ENCODE results near the gene AVPR2. TPM values are rescaled to one million over a fixed set of nuclear protein-coding genes. Genes with fewer than 3 reads are reported as not detected.
A peak's percentile ranks its signal among the peaks of the same experiment; 100 is the strongest.

Gene AVPR2
- total and polyA plus RNA-seq, 7 experiments from 2014 or later, result 0.29 TPM; not detected in 6

- no peaks in the 10 kb centered on the region for H3K9me3 Mint-ChIP-seq
- peaks cover 0 to 26% (median 19%) of the 10 kb centered on the region in 7 donors for H3K4me1 Mint-ChIP-seq
- H3K36me3 ChIP-seq (ENCODE audit: control insufficient read depth in 2 of 3, insufficient read depth in 3 of 3, low read length in 3 of 3), result peaks cover 0 to 7% (median 0%) of the 10 kb centered on the region in 3 experiments
- peaks cover 0 to 7% (median 0%) of the 10 kb centered on the region in 5 donors for H3K36me3 Mint-ChIP-seq
- H3K27ac ChIP-seq (ENCODE audit: low read depth, low read length), result no peak overlapping the region
- POLR2A ChIA-PET, result interaction anchor here (21.0 kb wide), 1 partner anchor 12 kb away, joined by 384 read pairs; the partner anchor contains the start of genes ARHGAP4 and NAA10
- CTCF ChIA-PET, result interaction anchor here (1.3 to 2.0 kb wide), 2 partner anchors 8 to 15 kb away, joined by 4 to 8 read pairs; no protein-coding TSS in a partner anchor
- peak overlapping the region in 2 of 9 donors; percentile 28 to 51 for H3K27ac Mint-ChIP-seq
- no peaks in the 10 kb centered on the region for H3K4me1 ChIP-seq (ENCODE audit: control insufficient read depth in 2 of 2, insufficient read depth in 2 of 2, low read length in 2 of 2)
- no peak for DNase-seq
- no peak for ATAC-seq
- intact Hi-C loops (cut with micrococcal nuclease), result no loop called here
- no peak overlapping the region for H3K4me3 ChIP-seq (ENCODE audit: low read length)
- H3K9me3 ChIP-seq (ENCODE audit: control insufficient read depth in 2 of 3, low read length in 3 of 3), result no peaks in the 10 kb centered on the region
- no peak overlapping the region for H3K4me3 Mint-ChIP-seq
- H3K27me3 Mint-ChIP-seq, result no peaks in the 10 kb centered on the region
- H3K27me3 ChIP-seq (ENCODE audit: control insufficient read depth in 2 of 2, insufficient read depth in 2 of 2, low read length in 2 of 2), result no peaks in the 10 kb centered on the region
Observed at GRCh38 chrX:153939573-153939972, 35.1 kb downstream of the AVPR2 start.

- Mint-ChIP-seq H3K27ac (peak overlapping the region in 8 of 9 donors; percentile 61 to 86 (median 78)), H3K4me3 (peak overlapping the region; percentile 66 to 83 (median 73)), H3K36me3 (peaks cover 0 to 7% (median 0%) of the 10 kb centered on the region in 5 donors), H3K4me1 (peaks cover 0 to 25% (median 17%) of the 10 kb centered on the region in 7 donors), H3K9me3 (no peaks in the 10 kb centered on the region), H3K27me3 (no peaks in the 10 kb centered on the region)
- intact Hi-C loops (cut with micrococcal nuclease), result no loop called here
- no peaks in the 10 kb centered on the region for H3K4me1 ChIP-seq (ENCODE audit: control insufficient read depth in 2 of 2, insufficient read depth in 2 of 2, low read length in 2 of 2)
- DNase-seq (no peak), ATAC-seq (no peak)
- peaks cover 0 to 7% (median 0%) of the 10 kb centered on the region in 3 experiments for H3K36me3 ChIP-seq (ENCODE audit: control insufficient read depth in 2 of 3, insufficient read depth in 3 of 3, low read length in 3 of 3)
- no peaks in the 10 kb centered on the region for H3K9me3 ChIP-seq (ENCODE audit: control insufficient read depth in 2 of 3, low read length in 3 of 3)
- ChIA-PET CTCF (no interaction called here), POLR2A (interaction anchor here (0.6 to 21.0 kb wide), 2 partner anchors 14 to 147 kb away, joined by 3 to 384 read pairs; partner anchors contain the start of genes ARHGAP4, IDH3G, NAA10 and SSR4)
- peak overlapping the region; percentile 48 for H3K27ac ChIP-seq (ENCODE audit: low read depth, low read length)
- no peak overlapping the region for H3K4me3 ChIP-seq (ENCODE audit: low read length)
- no peaks in the 10 kb centered on the region for H3K27me3 ChIP-seq (ENCODE audit: control insufficient read depth in 2 of 2, insufficient read depth in 2 of 2, low read length in 2 of 2)
Observed at GRCh38 chrX:153941336-153942252, 37.1 kb downstream of the AVPR2 start.

- peaks cover 6 to 39% (median 19%) of the 10 kb centered on the region in 7 donors for H3K4me1 Mint-ChIP-seq
- no peaks in the 10 kb centered on the region for H3K9me3 ChIP-seq (ENCODE audit: control insufficient read depth in 2 of 3, low read length in 3 of 3)
- H3K27ac ChIP-seq (ENCODE audit: low read depth, low read length), result peak within 1 kb of the TSS; percentile 68
- H3K27me3 Mint-ChIP-seq, result no peaks in the 10 kb centered on the region
- peaks cover 3 to 9% of the 10 kb centered on the region in 2 donors for H3K4me1 ChIP-seq (ENCODE audit: control insufficient read depth in 2 of 2, insufficient read depth in 2 of 2, low read length in 2 of 2)
- intact Hi-C loops (cut with micrococcal nuclease), result no loop called here
- H3K36me3 ChIP-seq (ENCODE audit: control insufficient read depth in 2 of 3, insufficient read depth in 3 of 3, low read length in 3 of 3), result peaks cover 0 to 7% (median 0%) of the 10 kb centered on the region in 3 experiments
- CTCF ChIA-PET, result interaction anchor here (1.0 to 10.9 kb wide), 2 partner anchors 9 to 19 kb away, joined by 5 to 168 read pairs; partner anchors contain the start of gene ARHGAP4
- peak within 1 kb of the TSS in 8 of 9 donors; percentile 78 to 92 (median 85) for H3K27ac Mint-ChIP-seq
- H3K36me3 Mint-ChIP-seq, result peaks cover 0 to 10% (median 4%) of the 10 kb centered on the region in 5 donors
- H3K27me3 ChIP-seq (ENCODE audit: control insufficient read depth in 2 of 2, insufficient read depth in 2 of 2, low read length in 2 of 2), result no peaks in the 10 kb centered on the region
- POLR2A ChIA-PET, result interaction anchor here (1.0 to 21.0 kb wide), 3 partner anchors 17 to 37 kb away, joined by 3 to 384 read pairs (median 63); partner anchors contain the start of genes ARHGAP4, HCFC1 and NAA10
- no peaks in the 10 kb centered on the region for H3K9me3 Mint-ChIP-seq
- H3K4me3 ChIP-seq (ENCODE audit: low read length), result peak within 1 kb of the TSS; percentile 39
- ATAC-seq (peak; percentile 67), DNase-seq (peak in 3 of 9 donors; percentile 33 to 49 (median 37))
- H3K4me3 Mint-ChIP-seq, result peak within 1 kb of the TSS; percentile 78 to 92 (median 88)
Observed at GRCh38 chrX:153944140-153944799, 39.8 kb downstream of the AVPR2 start, which contains the start of gene RENBP. Gene RENBP, minus strand, starts transcription at chrX:153944643. Its CDS starts 33 bp downstream, at chrX:153944610.

- Histone ChIP-seq H3K36me3 (ENCODE audit: control insufficient read depth in 2 of 3, insufficient read depth in 3 of 3, low read length in 3 of 3) (peaks cover 0 to 11% (median 0%) of the 10 kb centered on the region in 3 experiments), H3K27me3 (ENCODE audit: control insufficient read depth in 2 of 2, insufficient read depth in 2 of 2, low read length in 2 of 2) (no peaks in the 10 kb centered on the region), H3K4me1 (ENCODE audit: control insufficient read depth in 2 of 2, insufficient read depth in 2 of 2, low read length in 2 of 2) (peaks cover 3 to 9% of the 10 kb centered on the region in 2 donors), H3K9me3 (ENCODE audit: control insufficient read depth in 2 of 3, low read length in 3 of 3) (no peaks in the 10 kb centered on the region), H3K4me3 (ENCODE audit: low read length) (no peak overlapping the region), H3K27ac (ENCODE audit: low read depth, low read length) (peak overlapping the region; percentile 68)
- ChIA-PET POLR2A (interaction anchor here (7.7 to 21.0 kb wide), 2 partner anchors 18 to 24 kb away, joined by 63 to 384 read pairs; partner anchors contain the start of genes ARHGAP4, HCFC1 and NAA10), CTCF (interaction anchor here (0.6 to 10.9 kb wide), 4 partner anchors 9 to 181 kb away, joined by 3 to 168 read pairs (median 4); partner anchors contain the start of gene ARHGAP4)
- H3K27ac Mint-ChIP-seq, result peak overlapping the region in 4 of 9 donors; percentile 9 to 81 (median 80)
- ATAC-seq, result peak; percentile 15
- peaks cover 0 to 15% (median 4%) of the 10 kb centered on the region in 5 donors for H3K36me3 Mint-ChIP-seq
- H3K4me1 Mint-ChIP-seq, result peaks cover 6 to 43% (median 21%) of the 10 kb centered on the region in 7 donors
- no peaks in the 10 kb centered on the region for H3K27me3 Mint-ChIP-seq
- intact Hi-C loops (cut with micrococcal nuclease), result loop anchor here in 1 of 2 donors (5.0 kb wide), 1 partner anchor 37 kb away; no protein-coding TSS in a partner anchor
- H3K4me3 Mint-ChIP-seq, result peak overlapping the region in 7 of 10 donors; percentile 39 to 90 (median 85)
- H3K9me3 Mint-ChIP-seq, result no peaks in the 10 kb centered on the region
- no peak for DNase-seq
Observed at GRCh38 chrX:153944800-153945150, 40.3 kb downstream of the AVPR2 start.

- Mint-ChIP-seq H3K36me3 (peaks cover 0 to 28% (median 7%) of the 10 kb centered on the region in 5 donors), H3K9me3 (no peaks in the 10 kb centered on the region), H3K27ac (peak overlapping the region in 2 of 9 donors; percentile 28 to 29), H3K4me3 (peak overlapping the region in 3 of 10 donors; percentile 9 to 23 (median 11)), H3K4me1 (peaks cover 6 to 32% (median 22%) of the 10 kb centered on the region in 7 donors), H3K27me3 (no peaks in the 10 kb centered on the region)
- peaks cover 0 to 20% (median 2%) of the 10 kb centered on the region in 3 experiments for H3K36me3 ChIP-seq (ENCODE audit: control insufficient read depth in 2 of 3, insufficient read depth in 3 of 3, low read length in 3 of 3)
- ATAC-seq, result no peak
- ChIA-PET POLR2A (interaction anchor here (7.7 to 21.0 kb wide), 2 partner anchors 19 to 22 kb away, joined by 63 to 384 read pairs; partner anchors contain the start of genes ARHGAP4, HCFC1 and NAA10), CTCF (interaction anchor here (1.0 to 10.9 kb wide), 8 partner anchors 12 to 183 kb away, joined by 3 to 168 read pairs (median 6); partner anchors contain the start of genes ARHGAP4, NAA10 and PLXNB3)
- no peak overlapping the region for H3K27ac ChIP-seq (ENCODE audit: low read depth, low read length)
- H3K4me3 ChIP-seq (ENCODE audit: low read length), result no peak overlapping the region
- DNase-seq, result no peak
- intact Hi-C loops (cut with micrococcal nuclease), result loop anchor here in 1 of 2 donors (2.0 to 5.0 kb wide), 2 partner anchors 23 to 39 kb away; no protein-coding TSS in a partner anchor
- no peaks in the 10 kb centered on the region for H3K27me3 ChIP-seq (ENCODE audit: control insufficient read depth in 2 of 2, insufficient read depth in 2 of 2, low read length in 2 of 2)
- H3K9me3 ChIP-seq (ENCODE audit: control insufficient read depth in 2 of 3, low read length in 3 of 3), result no peaks in the 10 kb centered on the region
- peaks cover 3 to 9% of the 10 kb centered on the region in 2 donors for H3K4me1 ChIP-seq (ENCODE audit: control insufficient read depth in 2 of 2, insufficient read depth in 2 of 2, low read length in 2 of 2)
Observed at GRCh38 chrX:153945956-153946943, 41.8 kb downstream of the AVPR2 start.
